SK-MEL-5 (cell line): ENCODE results near the gene NDUFAB1. TPM values are rescaled to one million over a fixed set of nuclear protein-coding genes. Genes with fewer than 3 reads are reported as not detected.
"Not testable (repeated sequence)": the region's sequence is repeated elsewhere in the genome, so short reads cannot be mapped to it uniquely, and the experiment has no call there.

Experiments used
- DNase-seq: peaks from one replicate; pipeline ENCODE4 v3.0.0-alpha.2; 2016; ENCODE audit warnings: low read depth, low spot score
- in situ Hi-C: cut with HindIII; loops from 2 replicates; pipeline ENCODE4 v1.10.0; 2016; ENCODE audit warnings: low sequenced_read_pairs, high pct_unique_total_duplicates, low pct_unique_long_range_greater_than_20kb
- total RNA-seq: library from RNA; depleted of rRNA; stranded (reverse); fragments of >200 nt; shearing (Covaris generic); gene quantifications from 2 replicates; pipeline ENCODE4 v1.2.3, GENCODE V29; 2014

The NDUFAB1 gene
- total RNA-seq, 1 experiment from 2014 or later: 182 TPM

DNA sequence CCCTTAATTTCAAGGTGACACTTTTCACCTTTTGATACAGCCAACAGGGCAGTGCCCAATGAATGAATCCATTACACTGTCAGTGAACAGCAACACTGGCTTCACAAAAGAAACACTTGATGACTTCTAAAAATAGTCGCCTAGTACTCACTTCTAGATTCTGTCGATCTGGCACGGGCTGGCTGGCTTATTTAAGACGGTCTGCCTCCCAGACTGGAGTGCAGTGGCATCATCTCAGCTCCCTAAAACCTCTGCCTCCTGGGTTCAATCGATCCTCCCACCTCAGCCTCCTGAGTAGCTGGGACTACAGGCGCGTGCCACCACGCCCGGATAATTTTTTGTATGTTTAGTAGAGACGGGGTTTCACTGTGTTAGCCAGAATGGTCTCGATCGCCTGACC is 1.9 kb downstream of the NDUFAB1 start:
- in situ Hi-C loops: no loop called here
- no peak for DNase-seq

- in situ Hi-C loops: no loop called here
- no peak for DNase-seq
Observed at GRCh38 chr16:23590181-23590580, 5.9 kb downstream of the NDUFAB1 start.

GRCh38 chr16:23587726-23588125 is 8.4 kb downstream of the NDUFAB1 start:
- in situ Hi-C loops: no loop called here
- no peak for DNase-seq

DNA sequence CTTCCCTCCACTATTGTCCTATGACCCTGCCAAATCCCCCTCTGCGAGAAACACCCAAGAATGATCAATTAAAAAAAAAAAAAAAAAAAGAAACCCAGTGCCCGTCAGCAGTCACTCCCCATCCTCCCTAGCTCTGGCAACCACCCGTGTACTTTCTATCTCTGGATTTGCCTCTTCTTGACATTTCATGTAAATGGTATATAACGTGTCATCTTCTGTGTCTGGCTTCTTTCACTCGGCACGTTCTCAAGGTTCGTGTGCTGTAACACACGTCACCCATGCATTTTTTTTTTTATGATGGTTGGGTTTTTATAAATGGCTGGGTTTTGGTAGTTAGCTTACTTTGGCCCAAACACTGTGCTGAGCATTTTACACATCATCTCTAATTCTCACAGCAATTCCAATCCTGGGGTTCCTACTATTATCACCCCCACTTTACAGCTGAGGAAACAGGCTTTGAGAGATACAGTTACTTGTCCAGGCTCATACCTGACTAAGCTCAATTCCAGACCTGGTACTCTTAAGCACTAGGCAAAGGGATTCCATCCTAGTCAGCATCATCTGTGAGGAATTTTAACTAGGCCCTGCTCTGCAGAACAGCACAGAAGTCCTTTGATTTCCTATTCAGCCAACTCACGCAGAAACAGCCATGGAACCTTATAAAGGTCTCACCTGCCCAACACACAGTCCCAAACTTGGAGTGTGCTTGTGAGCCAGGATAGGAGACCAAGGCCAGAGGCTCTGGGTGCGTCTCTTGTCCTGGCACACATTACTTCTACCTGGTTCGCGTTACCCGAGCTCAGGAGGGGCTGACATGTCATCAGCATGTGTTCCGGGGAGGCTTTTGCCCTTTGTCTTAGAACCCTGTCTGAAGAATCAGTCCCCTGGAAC is 11.7 kb downstream of the NDUFAB1 start:
- in situ Hi-C loops: no loop called here
- DNase-seq: no peak

DNA sequence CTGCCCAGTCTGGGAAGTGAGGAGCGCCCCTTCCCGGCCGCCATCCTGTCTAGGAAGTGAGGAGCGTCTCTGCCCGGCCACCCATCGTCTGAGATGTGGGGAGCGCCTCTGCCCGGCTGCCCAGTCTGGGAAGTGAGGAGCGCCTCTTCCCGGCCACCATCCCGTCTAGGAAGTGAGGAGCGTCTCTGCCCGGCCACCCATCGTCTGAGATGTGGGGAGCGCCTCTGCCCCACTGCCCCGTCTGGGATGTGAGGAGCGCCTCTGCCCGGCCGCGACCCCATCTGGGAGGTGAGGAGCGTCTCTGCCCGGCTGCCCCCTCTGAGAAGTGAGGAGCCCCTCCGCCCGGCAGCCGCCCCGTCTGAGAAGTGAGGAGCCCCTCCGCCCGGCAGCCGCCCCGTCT is 12.8 kb downstream of the NDUFAB1 start:
- in situ Hi-C loops, DNase-seq: not testable (repeated sequence)

DNA sequence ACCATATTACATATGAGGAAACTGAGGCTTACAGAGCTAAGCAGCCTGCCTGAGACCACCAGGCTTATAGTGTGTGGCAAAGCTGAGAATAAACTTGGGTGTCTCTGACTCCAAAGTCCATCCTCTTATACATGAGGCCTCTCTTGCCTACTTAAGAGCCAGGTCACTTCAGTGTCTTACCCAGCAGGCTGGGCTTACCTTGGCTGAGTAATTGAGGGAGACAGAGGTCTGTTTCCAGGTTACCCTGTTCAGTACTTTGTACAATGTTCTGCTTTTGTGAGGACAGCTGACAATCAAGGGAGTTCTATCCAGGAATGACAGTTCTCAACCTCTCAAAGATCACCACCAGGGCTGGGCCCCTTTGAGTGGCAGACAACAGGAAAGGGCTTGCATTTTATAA is 14.4 kb downstream of the NDUFAB1 start:
- in situ Hi-C loops: no loop called here

DNA sequence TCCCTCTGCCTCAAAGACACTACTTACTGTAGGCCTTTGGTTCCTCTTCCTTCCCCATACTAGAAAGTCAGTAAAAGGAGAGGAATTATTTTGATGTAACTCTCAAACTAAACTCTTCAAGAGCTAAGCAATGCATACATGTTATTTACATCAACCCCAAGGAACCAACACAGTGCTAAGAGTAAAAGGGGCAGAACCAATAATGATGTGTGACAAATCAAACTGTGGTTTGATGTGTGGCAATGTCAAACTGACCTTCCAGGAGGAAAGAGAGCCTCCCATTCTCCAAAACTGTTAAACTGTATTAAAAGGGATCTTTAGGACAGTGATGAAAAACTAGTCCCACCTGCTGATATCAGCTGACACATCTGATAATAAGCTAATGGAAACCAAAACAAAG is 15.7 kb downstream of the NDUFAB1 start:
- no peak for DNase-seq
- in situ Hi-C loops: no loop called here

More for the DNA sequence above, 14.4 kb downstream of the NDUFAB1 start:
- DNase-seq: no peak

- in situ Hi-C loops: no loop called here
- DNase-seq: no peak
Observed at GRCh38 chr16:23579371-23579770, 16.7 kb downstream of the NDUFAB1 start.

GRCh38 chr16:23578101-23578830 is 17.9 kb downstream of the NDUFAB1 start:
- in situ Hi-C loops: no loop called here

GRCh38 chr16:23577493-23577892 is 18.6 kb downstream of the NDUFAB1 start:
- DNase-seq: no peak
- in situ Hi-C loops: no loop called here

More at GRCh38 chr16:23578101-23578830, 17.9 kb downstream of the NDUFAB1 start:
- peak; percentile 66 for DNase-seq

- in situ Hi-C loops: no loop called here
- peak; percentile 31 for DNase-seq
Observed at GRCh38 chr16:23575834-23576233, 20.3 kb downstream of the NDUFAB1 start.

GRCh38 chr16:23573817-23574216 is 22.3 kb downstream of the NDUFAB1 start:
- no peak for DNase-seq
- in situ Hi-C loops: no loop called here

- no peak for DNase-seq
- in situ Hi-C loops: no loop called here
Observed at GRCh38 chr16:23572394-23572793, 23.7 kb downstream of the NDUFAB1 start.

DNA sequence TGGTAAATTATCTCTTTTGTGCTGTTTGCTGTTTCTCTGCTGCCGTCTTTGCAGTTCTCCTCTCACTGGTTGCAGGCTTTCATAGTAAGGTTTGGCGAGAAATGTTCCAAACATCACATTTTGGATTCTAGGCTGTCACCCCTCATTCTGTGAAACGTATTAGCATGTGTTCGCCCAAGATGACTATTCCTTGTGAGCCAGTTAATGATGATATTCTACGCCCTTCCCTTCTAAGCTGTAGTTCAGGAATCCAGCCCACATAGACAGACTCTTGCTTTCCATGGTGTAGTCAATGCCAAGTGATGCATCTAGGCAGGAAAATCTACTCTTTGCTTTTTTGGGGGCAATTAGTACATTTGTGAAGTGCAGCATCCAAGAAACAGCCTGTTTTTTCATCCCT is 24.2 kb downstream of the NDUFAB1 start:
- in situ Hi-C loops: no loop called here
- DNase-seq: no peak

DNA sequence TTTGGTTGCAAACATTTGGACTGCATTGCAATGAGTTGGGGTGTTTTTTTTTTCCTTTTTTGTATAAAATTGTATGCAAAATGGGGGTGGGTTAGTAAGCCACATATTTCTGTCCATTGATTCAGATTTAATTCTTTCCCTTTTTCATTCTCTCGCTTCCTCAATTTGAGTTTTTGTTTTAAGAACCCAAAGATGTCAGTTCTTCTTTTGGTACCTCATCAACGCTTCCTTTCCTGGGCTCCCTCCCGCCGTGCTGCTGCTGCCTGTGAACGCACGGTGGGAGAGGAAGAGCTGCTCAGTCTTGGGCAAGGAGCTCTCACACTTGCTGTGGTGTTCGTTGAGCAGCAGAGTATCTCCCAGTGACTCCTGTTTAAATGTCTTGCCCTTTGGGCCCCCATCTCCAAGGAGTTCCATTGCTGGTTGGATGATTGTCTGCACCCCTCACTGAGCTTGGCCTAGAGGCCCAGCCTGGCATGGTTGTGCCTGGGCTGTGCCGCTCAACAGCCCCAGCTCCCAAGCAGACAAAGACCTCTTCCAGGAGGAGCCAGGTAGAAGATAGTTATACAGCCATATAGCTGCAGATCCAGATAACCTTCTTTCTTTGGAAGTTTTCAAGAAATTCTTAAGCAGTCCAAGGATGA is 25.0 kb downstream of the NDUFAB1 start:
- no peak for DNase-seq
- in situ Hi-C loops: no loop called here

GRCh38 chr16:23567602-23568001 is 28.5 kb downstream of the NDUFAB1 start:
- no peak for DNase-seq
- in situ Hi-C loops: no loop called here

GRCh38 chr16:23566724-23567123 is 29.4 kb downstream of the NDUFAB1 start:
- peak; percentile 76 for DNase-seq
- in situ Hi-C loops: no loop called here

- in situ Hi-C loops: no loop called here
- DNase-seq: no peak
Observed at GRCh38 chr16:23564575-23565363, 31.3 kb downstream of the NDUFAB1 start.
